HG02642 (cell line): ENCODE data around the gene GPR26.

Source experiments
- ATAC-seq: cut with Tn5 transposase; IDR thresholded peaks from one replicate; pipeline ENCODE4 v1.9.1; 2021; ENCODE audit warnings: mild to moderate bottlenecking; ENCODE audit not compliant: unreplicated experiment, poor library complexity

Gene GPR26

GRCh38 chr10:123645016-123645415, 21.1 kb upstream of the GPR26 start:
- ATAC-seq = no peak

GRCh38 chr10:123645615-123646014, 20.5 kb upstream of the GPR26 start:
- ATAC-seq = no peak

- no peak for ATAC-seq
These were observed 17.6 kb upstream of the GPR26 start for GRCh38 chr10:123648595-123648994.

- ATAC-seq = no peak
These were observed 16.5 kb upstream of the GPR26 start for GRCh38 chr10:123649676-123650075.

- no peak for ATAC-seq
These were observed 14.6 kb upstream of the GPR26 start for GRCh38 chr10:123651421-123652047.

GRCh38 chr10:123655751-123656150, 10.4 kb upstream of the GPR26 start:
- no peak for ATAC-seq

- ATAC-seq = no peak
These were observed 2.6 kb upstream of the GPR26 start for GRCh38 chr10:123663522-123663921.

- ATAC-seq = no peak
These were observed 466 bp upstream of the GPR26 start for GRCh38 chr10:123665491-123666286.

GRCh38 chr10:123669886-123670285, 3.7 kb downstream of the GPR26 start:
- ATAC-seq = no peak

GRCh38 chr10:123673198-123673597, 7.0 kb downstream of the GPR26 start:
- ATAC-seq = no peak

- no peak for ATAC-seq
These were observed 8.6 kb downstream of the GPR26 start for GRCh38 chr10:123674741-123675140.

GRCh38 chr10:123675811-123676210, 9.7 kb downstream of the GPR26 start:
- ATAC-seq = no peak

GRCh38 chr10:123677556-123677955, 11.4 kb downstream of the GPR26 start:
- no peak for ATAC-seq

GRCh38 chr10:123678376-123678775, 12.2 kb downstream of the GPR26 start:
- no peak for ATAC-seq

- no peak for ATAC-seq
These were observed 15.1 kb downstream of the GPR26 start for GRCh38 chr10:123681285-123681684.

GRCh38 chr10:123682477-123682876, 16.3 kb downstream of the GPR26 start:
- ATAC-seq = no peak

GRCh38 chr10:123683459-123683858, 17.3 kb downstream of the GPR26 start:
- ATAC-seq = no peak

GRCh38 chr10:123683865-123684264, 17.7 kb downstream of the GPR26 start:
- ATAC-seq = no peak

GRCh38 chr10:123685260-123685659, 19.1 kb downstream of the GPR26 start:
- no peak for ATAC-seq

- ATAC-seq = no peak
These were observed 21.6 kb downstream of the GPR26 start for GRCh38 chr10:123687758-123688157.

GRCh38 chr10:123689880-123690279, 23.7 kb downstream of the GPR26 start:
- ATAC-seq = no peak
